Pericardium fibroblast (primary cell): ENCODE data around the gene SPTBN1. TPM values are rescaled to one million over a fixed set of nuclear protein-coding genes. Genes with fewer than 3 reads are reported as not detected.

Experiments
- total RNA-seq: library from RNA; depleted of rRNA; stranded (reverse); fragments of >200 nt; gene quantifications from 2 replicates; pipeline ENCODE4 v1.2.3, GENCODE V29; 2015

Gene SPTBN1
- 167 and 310 TPM in 2 replicates for total RNA-seq

GRCh38 chr2:54455563-54456361, at the start of gene SPTBN1:
Gene SPTBN1 (plus strand): TSS chr2:54456327. CDS start chr2:54526419, 70,092 bp downstream.

Other genes with a start within 250 kb of the SPTBN1 start
- gene TSPYL6, start 200.1 kb upstream of the SPTBN1 start, total RNA-seq = not detected in 2 replicates